GM19397 (cell line): ENCODE results near the gene STRC.
"Not testable (repeated sequence)": the region's sequence is repeated elsewhere in the genome, so short reads cannot be mapped to it uniquely, and the experiment has no call there.

Experiments
- ATAC-seq: cut with Tn5 transposase; IDR thresholded peaks from one replicate; pipeline ENCODE4 v1.9.1; 2021; ENCODE audit warnings: mild to moderate bottlenecking, moderate library complexity; ENCODE audit not compliant: unreplicated experiment

STRC gene

GRCh38 chr15:43566615-43567014 lies 52.0 kb downstream of the STRC start:
- not testable (repeated sequence) for ATAC-seq

- ATAC-seq, result not testable (repeated sequence)
These were observed 54.8 kb downstream of the STRC start for GRCh38 chr15:43563793-43564192.

- not testable (repeated sequence) for ATAC-seq
These were observed 55.8 kb downstream of the STRC start for GRCh38 chr15:43562753-43563152.

- no peak for ATAC-seq
These were observed 65.6 kb downstream of the STRC start for GRCh38 chr15:43552986-43553385.

GRCh38 chr15:43552256-43552655 lies 66.3 kb downstream of the STRC start:
- ATAC-seq, result no peak

- no peak for ATAC-seq
These were observed 67.9 kb downstream of the STRC start for GRCh38 chr15:43550527-43551363.
